Breast epithelium (tissue), 3 donors: ENCODE data around the gene PANK3.

Experiments used
- CTCF ChIP-seq, 3 donors: fragments of 450-650 bp; IDR thresholded peaks; one replicate each; pipeline ENCODE4 v1.5.1; 2016 to 2017; ENCODE audit warnings: antibody characterized with exemption in 3 of 3, mild to moderate bottlenecking in 3 of 3, moderate library complexity in 3 of 3
- POLR2AphosphoS5 ChIP-seq, 3 donors: sonication (generic); formaldehyde crosslinking; IDR thresholded peaks; one replicate each; pipeline ENCODE4 v1.6.1; 2017; ENCODE audit warnings: antibody characterized with exemption in 3 of 3

DNA sequence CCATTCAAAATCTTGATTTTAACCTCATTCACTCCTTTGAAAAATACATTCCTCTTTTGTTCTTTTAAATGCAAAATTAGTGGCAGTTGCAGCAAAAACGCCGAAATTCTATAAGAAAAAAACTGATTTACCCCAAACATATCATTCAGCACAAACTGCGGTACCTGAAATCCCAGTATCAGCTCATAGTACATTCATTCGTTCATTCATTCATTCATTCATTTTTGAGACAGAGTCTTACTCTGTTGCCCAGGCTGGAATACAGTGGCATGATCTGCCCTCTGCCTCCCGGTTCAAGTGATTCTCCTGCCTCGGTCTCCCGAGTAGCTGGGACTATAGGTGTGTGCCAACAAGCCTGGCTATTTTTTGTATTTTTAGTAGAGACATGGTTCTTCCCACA is 29.6 kb downstream of the PANK3 start:
- TF ChIP-seq POLR2AphosphoS5 (IDR thresholded peaks at IDR 0.05) (no peak), CTCF (IDR thresholded peaks at IDR 0.05) (no peak)
